GM13976 (cell line): ENCODE results near the gene KRTAP5-11.
"Not testable (repeated sequence)": the region's sequence is repeated elsewhere in the genome, so short reads cannot be mapped to it uniquely, and the experiment has no call there.

Source experiments
- DNase-seq: peaks from one replicate; pipeline ENCODE4 v3.0.0; 2012; ENCODE audit warnings: low spot score
- CTCF ChIP-seq: IDR thresholded peaks from 2 replicates; pipeline ENCODE4 v1.5.1; 2012; ENCODE audit warnings: borderline replicate concordance, mild to moderate bottlenecking; ENCODE audit not compliant: insufficient read depth; ENCODE audit errors: extremely low read depth, missing control alignments, control extremely low read depth
- in situ Hi-C: fragments of 300-500 bp; cut with MboI; formaldehyde crosslinking; loops from one replicate; pipeline ENCODE4 v1.12.0; 2022; ENCODE audit warnings: low sequenced_read_pairs, mixed read lengths, inconsistent platforms; ENCODE audit not compliant: unreplicated experiment

The KRTAP5-11 gene

GRCh38 chr11:71539017-71539416, 43.7 kb downstream of the KRTAP5-11 start:
- in situ Hi-C loops = no loop called here
- DNase-seq = no peak
- TF ChIP-seq CTCF = no peak

DNA sequence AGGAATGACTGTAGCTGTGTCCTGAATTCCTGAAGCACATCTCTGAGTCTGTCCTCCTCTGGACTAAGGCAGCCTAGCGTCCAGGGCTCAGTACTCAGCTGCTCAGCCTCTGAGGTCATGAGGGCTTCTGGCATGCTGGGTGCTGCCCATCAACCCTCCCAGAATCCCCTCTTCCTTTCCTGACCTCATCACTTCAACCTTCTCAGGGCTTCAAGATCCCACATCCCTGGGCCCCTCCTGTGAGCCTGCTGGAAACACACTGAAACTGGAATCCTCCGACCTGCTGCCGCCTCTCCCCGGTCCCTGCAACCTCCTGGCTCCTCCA, 44.0 kb downstream of the KRTAP5-11 start:
- in situ Hi-C loops = no loop called here
- no peak for DNase-seq
- no peak for TF ChIP-seq CTCF

- in situ Hi-C loops, DNase-seq: not testable (repeated sequence)
Observed at GRCh38 chr11:71537977-71538665, 44.6 kb downstream of the KRTAP5-11 start, which contains the start of gene KRTAP5-8. TSS of gene KRTAP5-8 (plus strand) at chr11:71538025. CDS start at chr11:71538056, 31 bp downstream.

- TF ChIP-seq CTCF = no peak
- no peak for DNase-seq
- in situ Hi-C loops = no loop called here
Observed at GRCh38 chr11:71537537-71537936, 45.1 kb downstream of the KRTAP5-11 start.

GRCh38 chr11:71535825-71536224, 46.9 kb downstream of the KRTAP5-11 start:
- TF ChIP-seq CTCF = no peak
- DNase-seq = no peak
- in situ Hi-C loops = no loop called here

GRCh38 chr11:71534711-71535608, 47.7 kb downstream of the KRTAP5-11 start:
- in situ Hi-C loops, DNase-seq: not testable (repeated sequence)

DNA sequence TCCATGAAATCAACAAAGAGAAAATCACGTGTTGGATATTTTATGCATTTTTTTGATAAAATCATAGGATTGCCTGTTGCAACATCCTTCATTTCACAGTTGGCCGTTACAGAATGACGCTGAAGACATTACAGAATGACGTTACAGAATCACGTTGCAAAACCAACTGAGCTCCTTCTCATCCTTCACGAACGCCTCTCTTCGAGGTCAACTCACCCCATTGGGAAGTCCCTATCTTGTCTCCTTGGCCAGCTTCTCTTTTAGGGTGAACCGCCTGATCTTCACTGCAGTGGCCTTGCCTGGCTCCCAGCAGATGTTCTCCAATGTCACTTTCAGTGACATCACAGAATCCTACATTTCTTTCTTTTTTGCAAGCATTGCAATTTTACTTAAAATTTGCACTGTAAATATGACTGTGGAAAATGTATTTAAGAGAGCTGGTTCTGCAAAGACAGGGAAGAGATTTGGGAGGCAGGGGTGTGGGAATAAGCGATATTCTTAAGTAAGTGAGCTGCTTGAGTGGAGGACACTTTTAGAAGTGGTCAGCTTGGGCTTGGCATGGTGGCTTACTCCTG, 50.6 kb downstream of the KRTAP5-11 start:
- no peak for DNase-seq
- no peak for TF ChIP-seq CTCF
- in situ Hi-C loops = no loop called here
